Activated naive CD4-positive, alpha-beta T cell treated with anti-CD3 and anti-CD28 coated beads, Interleukin-2, amount 50 U/mL, for 72 hours (primary cell): ENCODE measurements around the gene BEX4. TPM values are rescaled to one million over a fixed set of nuclear protein-coding genes. Genes with fewer than 3 reads are reported as not detected.
"Not testable (repeated sequence)": the region's sequence is repeated elsewhere in the genome, so short reads cannot be mapped to it uniquely, and the experiment has no call there.

Experiments used
- ATAC-seq, 2 donors: fragments of 150-1000 bp; cut with Tn5 transposase; 2 replicates each; pipeline ENCODE4 v1.10.0; 2021; ENCODE audit warnings: mild to moderate bottlenecking in 2 of 2, moderate library complexity in 2 of 2
- DNase-seq, 2 donors: peaks; one replicate each; pipeline ENCODE4 v3.0.0; 2021 to 2022; ENCODE audit warnings: low spot score in 2 of 2
- H3K27ac Mint-ChIP-seq, 2 donors: one replicate each; pipeline ENCODE4 v1.8.0; 2022; ENCODE audit warnings: mild to moderate bottlenecking in 2 of 2, mixed read lengths in 2 of 2
- H3K36me3 Mint-ChIP-seq, 2 donors: one replicate each; pipeline ENCODE4 v1.8.0; 2022; ENCODE audit warnings: mixed read lengths in 2 of 2
- H3K9me3 Mint-ChIP-seq, 2 donors: one replicate each; pipeline ENCODE4 v1.8.0; 2022; ENCODE audit warnings: mixed read lengths in 2 of 2
- total RNA-seq, 2 donors: library from RNA; stranded (reverse); gene quantifications; one replicate each; pipeline ENCODE4 v1.2.3, GENCODE V29; 2022

The BEX4 gene
- total RNA-seq = 10 to 100 TPM; 11.5 to 11.8 TPM

GRCh38 chrX:103214870-103215424 lies at the start of gene BEX4:
Gene BEX4, plus strand, starts transcription at chrX:103215108. Its CDS starts 1,046 bp downstream, at chrX:103216154.
- Mint-ChIP-seq H3K27ac (peak within 1 kb of the TSS; percentile 65 to 87), H3K36me3 (no peaks in the 10 kb centered on the region), H3K9me3 (no peaks in the 10 kb centered on the region)
- DNase-seq = peak; percentile 77 to 84
- ATAC-seq = peak; percentile 96 to 98

- ATAC-seq (no peak), DNase-seq (no peak)
- H3K36me3 Mint-ChIP-seq = no peaks in the 10 kb centered on the region
- no peak overlapping the region for H3K27ac Mint-ChIP-seq
- no peaks in the 10 kb centered on the region for H3K9me3 Mint-ChIP-seq
These were observed 44.7 kb upstream of the BEX4 start for GRCh38 chrX:103170216-103170615.

- no peak for ATAC-seq
- no peaks in the 10 kb centered on the region for H3K36me3 Mint-ChIP-seq
These were observed 43.6 kb upstream of the BEX4 start for GRCh38 chrX:103171353-103171752.

GRCh38 chrX:103175256-103175655 lies 39.7 kb upstream of the BEX4 start:
- not testable (repeated sequence) for DNase-seq, H3K9me3 Mint-ChIP-seq, H3K36me3 Mint-ChIP-seq, H3K27ac Mint-ChIP-seq, ATAC-seq

More at GRCh38 chrX:103171353-103171752, 43.6 kb upstream of the BEX4 start:
- no peak for DNase-seq
- no peaks in the 10 kb centered on the region for H3K9me3 Mint-ChIP-seq
- H3K27ac Mint-ChIP-seq = no peak overlapping the region

GRCh38 chrX:103175944-103176753 lies 38.8 kb upstream of the BEX4 start:
- Mint-ChIP-seq H3K36me3 (no peaks in the 10 kb centered on the region), H3K27ac (no peak overlapping the region), H3K9me3 (no peaks in the 10 kb centered on the region)
- ATAC-seq (peak in 1 of 2 donors; percentile 43), DNase-seq (peak in 1 of 2 donors; percentile 65)

- H3K27ac Mint-ChIP-seq = no peak overlapping the region
- no peaks in the 10 kb centered on the region for H3K36me3 Mint-ChIP-seq
- no peak for DNase-seq
- no peaks in the 10 kb centered on the region for H3K9me3 Mint-ChIP-seq
- ATAC-seq = no peak
These were observed 37.4 kb upstream of the BEX4 start for GRCh38 chrX:103177556-103177955.

- H3K36me3 Mint-ChIP-seq = no peaks in the 10 kb centered on the region
- no peaks in the 10 kb centered on the region for H3K9me3 Mint-ChIP-seq
- ATAC-seq = no peak
- H3K27ac Mint-ChIP-seq = no peak overlapping the region
- DNase-seq = no peak
These were observed 31.0 kb upstream of the BEX4 start for GRCh38 chrX:103183912-103184311.

GRCh38 chrX:103187953-103188475 lies 26.9 kb upstream of the BEX4 start:
- no peak for DNase-seq
- Mint-ChIP-seq H3K36me3 (no peaks in the 10 kb centered on the region), H3K27ac (no peak overlapping the region), H3K9me3 (no peaks in the 10 kb centered on the region)
- no peak for ATAC-seq

- ATAC-seq = no peak
- Mint-ChIP-seq H3K36me3 (no peaks in the 10 kb centered on the region), H3K9me3 (no peaks in the 10 kb centered on the region), H3K27ac (no peak overlapping the region)
- DNase-seq = no peak
These were observed 17.1 kb upstream of the BEX4 start for GRCh38 chrX:103197721-103198306.

GRCh38 chrX:103198668-103199067 lies 16.2 kb upstream of the BEX4 start:
- H3K36me3 Mint-ChIP-seq, ATAC-seq, H3K27ac Mint-ChIP-seq, H3K9me3 Mint-ChIP-seq, DNase-seq: not testable (repeated sequence)

- Mint-ChIP-seq H3K27ac (no peak overlapping the region), H3K36me3 (no peaks in the 10 kb centered on the region), H3K9me3 (no peaks in the 10 kb centered on the region)
- no peak for DNase-seq
- no peak for ATAC-seq
These were observed 13.9 kb upstream of the BEX4 start for GRCh38 chrX:103201041-103201440.

- Mint-ChIP-seq H3K27ac (no peak overlapping the region), H3K36me3 (no peaks in the 10 kb centered on the region), H3K9me3 (no peaks in the 10 kb centered on the region)
- ATAC-seq = no peak
- no peak for DNase-seq
These were observed 4.9 kb upstream of the BEX4 start for GRCh38 chrX:103210056-103210455.

- DNase-seq (peak in 1 of 2 donors; percentile 8), ATAC-seq (peak; percentile 19 to 40)
- no peak overlapping the region for H3K27ac Mint-ChIP-seq
- no peaks in the 10 kb centered on the region for H3K9me3 Mint-ChIP-seq
- no peaks in the 10 kb centered on the region for H3K36me3 Mint-ChIP-seq
These were observed 3.7 kb upstream of the BEX4 start for GRCh38 chrX:103211012-103211715.

- DNase-seq (no peak), ATAC-seq (no peak)
- no peaks in the 10 kb centered on the region for H3K9me3 Mint-ChIP-seq
- no peak overlapping the region for H3K27ac Mint-ChIP-seq
- H3K36me3 Mint-ChIP-seq = no peaks in the 10 kb centered on the region
These were observed 2.0 kb upstream of the BEX4 start for GRCh38 chrX:103212749-103213457.

- Mint-ChIP-seq H3K36me3 (no peaks in the 10 kb centered on the region), H3K27ac (peak overlapping the region in 1 of 2 donors; percentile 87), H3K9me3 (no peaks in the 10 kb centered on the region)
- DNase-seq = peak in 1 of 2 donors; percentile 2
- peak; percentile 36 for ATAC-seq
These were observed 600 bp downstream of the BEX4 start for GRCh38 chrX:103215425-103215991.
